ENCODE results near the gene DYSF.

Gene DYSF

GRCh38 chr2:71457123-71457915 lies 4.0 kb downstream of the DYSF start:
- DNase-seq: no peak

- no peak for DNase-seq
These were observed 4.6 kb downstream of the DYSF start for GRCh38 chr2:71457923-71458322.

GRCh38 chr2:71458413-71459083 lies 5.2 kb downstream of the DYSF start:
- no peak for DNase-seq

GRCh38 chr2:71459084-71459431 lies 5.7 kb downstream of the DYSF start:
- no peak for DNase-seq

GRCh38 chr2:71460056-71460455 lies 6.7 kb downstream of the DYSF start:
- DNase-seq: no peak

GRCh38 chr2:71460595-71461303 lies 7.4 kb downstream of the DYSF start:
- DNase-seq: no peak

GRCh38 chr2:71461304-71461671 lies 7.9 kb downstream of the DYSF start:
- no peak for DNase-seq

- DNase-seq: no peak
These were observed 8.8 kb downstream of the DYSF start for GRCh38 chr2:71462056-71462605.

GRCh38 chr2:71462641-71463341 lies 9.4 kb downstream of the DYSF start:
- DNase-seq: no peak

GRCh38 chr2:71463342-71463654 lies 9.9 kb downstream of the DYSF start:
- DNase-seq: no peak

- no peak for DNase-seq
These were observed 11.0 kb downstream of the DYSF start for GRCh38 chr2:71464389-71464788.

- DNase-seq: no peak
These were observed 12.0 kb downstream of the DYSF start for GRCh38 chr2:71465356-71465755.

- DNase-seq: no peak
These were observed 12.6 kb downstream of the DYSF start for GRCh38 chr2:71465961-71466300.

GRCh38 chr2:71466301-71467179 lies 13.2 kb downstream of the DYSF start:
- no peak for DNase-seq

- no peak for DNase-seq
These were observed 13.9 kb downstream of the DYSF start for GRCh38 chr2:71467180-71467815.

- no peak for DNase-seq
These were observed 15.1 kb downstream of the DYSF start for GRCh38 chr2:71468279-71469015.

- no peak for DNase-seq
These were observed 16.3 kb downstream of the DYSF start for GRCh38 chr2:71469403-71470398.

- no peak for DNase-seq
These were observed 17.9 kb downstream of the DYSF start for GRCh38 chr2:71471276-71471675.

- DNase-seq: no peak
These were observed 18.7 kb downstream of the DYSF start for GRCh38 chr2:71472019-71472418.

Measured in stimulated activated CD4-positive, alpha-beta T cell treated with anti-CD3 and anti-CD28 coated beads, Interleukin-4, amount 100 ng/mL, for 24 hours (primary cell).